HEK293 (cell line): ENCODE measurements around the gene KDM2B.

Source experiments
- CTCF ChIP-seq: fragments of 450-650 bp; formaldehyde crosslinking; IDR thresholded peaks from 2 replicates; pipeline ENCODE4 v1.5.1; 2016; ENCODE audit warnings: missing biosample characterization, missing genetic modification characterization
- SP2 ChIP-seq: fragments of 450-650 bp; formaldehyde crosslinking; IDR thresholded peaks from 2 replicates; pipeline ENCODE4 v1.5.1; 2016; ENCODE audit warnings: missing biosample characterization, missing genetic modification characterization
- ZFP41 ChIP-seq: fragments of 450-650 bp; formaldehyde crosslinking; IDR thresholded peaks from 2 replicates; pipeline ENCODE4 v1.5.1; 2016; ENCODE audit warnings: missing biosample characterization, missing genetic modification characterization, borderline replicate concordance
- ZNF184 ChIP-seq: fragments of 450-650 bp; IDR thresholded peaks from 2 replicates; pipeline ENCODE4 v1.5.1; 2018; ENCODE audit warnings: missing biosample characterization, mild to moderate bottlenecking, missing genetic modification characterization
- ZNF362 ChIP-seq: fragments of 450-650 bp; formaldehyde crosslinking; IDR thresholded peaks from 2 replicates; pipeline ENCODE4 v1.5.1; 2016; ENCODE audit warnings: missing biosample characterization, missing genetic modification characterization
- ZNF585B ChIP-seq: fragments of 450-650 bp; formaldehyde crosslinking; IDR thresholded peaks from 2 replicates; pipeline ENCODE4 v1.5.1; 2016; ENCODE audit warnings: missing biosample characterization, missing genetic modification characterization
- ZNF639 ChIP-seq: fragments of 450-650 bp; formaldehyde crosslinking; IDR thresholded peaks from 2 replicates; pipeline ENCODE4 v1.5.1; 2016; ENCODE audit warnings: missing biosample characterization, missing genetic modification characterization
- ZNF677 ChIP-seq: fragments of 450-650 bp; IDR thresholded peaks from 2 replicates; pipeline ENCODE4 v1.5.0; 2018; ENCODE audit warnings: missing biosample characterization, mild to moderate bottlenecking, missing genetic modification characterization, moderate library complexity
- ZNF692 ChIP-seq: fragments of 450-650 bp; formaldehyde crosslinking; IDR thresholded peaks from 2 replicates; pipeline ENCODE4 v1.5.1; 2016; ENCODE audit warnings: missing biosample characterization, missing genetic modification characterization
- ZNF791 ChIP-seq: fragments of 450-650 bp; formaldehyde crosslinking; IDR thresholded peaks from 2 replicates; pipeline ENCODE4 v1.5.1; 2016; ENCODE audit warnings: missing biosample characterization, missing genetic modification characterization
- ZNF792 ChIP-seq: fragments of 450-650 bp; formaldehyde crosslinking; IDR thresholded peaks from 2 replicates; pipeline ENCODE4 v1.5.1; 2016; ENCODE audit warnings: missing biosample characterization, missing genetic modification characterization

GRCh38 chr12:121388421-121388981 lies 192.3 kb downstream of the KDM2B start:
- TF ChIP-seq ZNF791 = no peak
- TF ChIP-seq CTCF = no peak
- TF ChIP-seq ZNF792 (tag by site-specific recombination) = no peak
- TF ChIP-seq ZNF362 (tag by site-specific recombination) = no peak
- no peak for TF ChIP-seq ZNF639
- TF ChIP-seq SP2 (tag by site-specific recombination) = no peak
- no peak for TF ChIP-seq ZFP41 (tag by site-specific recombination)
- TF ChIP-seq ZNF677 (tag by site-specific recombination) = no peak
- no peak for TF ChIP-seq ZNF585B
- TF ChIP-seq ZNF692 (tag by site-specific recombination) = no peak
- TF ChIP-seq ZNF184 = no peak
